ENCODE results near the gene EVI5.

EVI5 gene

GRCh38 chr1:92481599-92481925 is 303.3 kb downstream of the EVI5 start:
- no peak for DNase-seq

- no peak for DNase-seq
These were observed 303.9 kb downstream of the EVI5 start for GRCh38 chr1:92480813-92481598.

GRCh38 chr1:92480200-92480812 is 304.6 kb downstream of the EVI5 start:
- DNase-seq, result no peak

- DNase-seq, result no peak
These were observed 305.3 kb downstream of the EVI5 start for GRCh38 chr1:92479587-92479986.

GRCh38 chr1:92478393-92478792 is 306.5 kb downstream of the EVI5 start:
- no peak for DNase-seq

- peak; percentile 48 for DNase-seq
These were observed 308.8 kb downstream of the EVI5 start for GRCh38 chr1:92476071-92476631.

GRCh38 chr1:92475029-92475428 is 309.9 kb downstream of the EVI5 start:
- DNase-seq, result no peak

- DNase-seq, result no peak
These were observed 311.0 kb downstream of the EVI5 start for GRCh38 chr1:92473781-92474495.

GRCh38 chr1:92470216-92470615 is 314.7 kb downstream of the EVI5 start:
- DNase-seq, result no peak

- no peak for DNase-seq
These were observed 318.1 kb downstream of the EVI5 start for GRCh38 chr1:92466683-92467352.

GRCh38 chr1:92465256-92465647 is 319.7 kb downstream of the EVI5 start:
- DNase-seq, result no peak

GRCh38 chr1:92464588-92465255 is 320.2 kb downstream of the EVI5 start:
- DNase-seq, result no peak

GRCh38 chr1:92461364-92462097 is 323.4 kb downstream of the EVI5 start:
- no peak for DNase-seq

- no peak for DNase-seq
These were observed 325.0 kb downstream of the EVI5 start for GRCh38 chr1:92459871-92460320.
